Astrocyte (in vitro differentiated cells and primary cell): ENCODE data around the gene RPL4. TPM values are rescaled to one million over a fixed set of nuclear protein-coding genes. Genes with fewer than 3 reads are reported as not detected.

Experiments
- DNase-seq: peaks from one replicate; pipeline ENCODE4 v3.0.0-alpha.2; 2010; ENCODE audit warnings: low read depth
- FAIRE-seq: peaks from 2 replicates; lab custom pipeline; 2011; peaks lifted over from hg19 to GRCh38; lab: Jason Lieb, UNC
- H2AFZ ChIP-seq: 2 replicates; pipeline ENCODE4 v1.6.0; 2012; ENCODE audit warnings: low read depth, low read length, inconsistent platforms
- H3K27ac ChIP-seq: 2 replicates; pipeline ENCODE4 v1.5.1; 2011; ENCODE audit warnings: low read depth, low read length, inconsistent platforms
- H3K27me3 ChIP-seq: 2 replicates; pipeline ENCODE4 v1.6.0; 2011; ENCODE audit warnings: low read length, inconsistent platforms; ENCODE audit not compliant: insufficient read depth
- H3K36me3 ChIP-seq: 2 replicates; pipeline ENCODE4 v1.5.1; 2011; ENCODE audit warnings: low read length, inconsistent platforms; ENCODE audit not compliant: insufficient read depth
- H3K4me1 ChIP-seq: 2 replicates; pipeline ENCODE4 v1.5.1; 2011; ENCODE audit warnings: low read length, inconsistent platforms; ENCODE audit not compliant: insufficient read depth
- H3K4me2 ChIP-seq: 2 replicates; pipeline ENCODE4 v1.6.0; 2012; ENCODE audit warnings: low read length, inconsistent platforms
- H3K4me3 ChIP-seq: 2 replicates; pipeline ENCODE4 v1.5.1; 2011; ENCODE audit warnings: low read depth, mild to moderate bottlenecking, low read length, inconsistent platforms; ENCODE audit not compliant: insufficient read depth
- H3K79me2 ChIP-seq: 2 replicates; pipeline ENCODE4 v1.6.0; 2012; ENCODE audit warnings: mild to moderate bottlenecking, low read length, inconsistent platforms; ENCODE audit not compliant: insufficient read depth
- H3K9ac ChIP-seq: 2 replicates; pipeline ENCODE4 v1.6.0; 2012; ENCODE audit warnings: mild to moderate bottlenecking, low read length, inconsistent platforms
- H3K9me3 ChIP-seq: 2 replicates; pipeline ENCODE4 v1.5.1; 2012; ENCODE audit warnings: low read depth, mild to moderate bottlenecking, low read length, inconsistent platforms; ENCODE audit not compliant: insufficient read depth
- H4K20me1 ChIP-seq: 2 replicates; pipeline ENCODE4 v1.6.0; 2012; ENCODE audit warnings: low read length, inconsistent platforms; ENCODE audit not compliant: insufficient read depth
- H3K27ac Mint-ChIP-seq: one replicate; pipeline ENCODE4 v1.8.0; 2021; ENCODE audit warnings: mild to moderate bottlenecking, mixed read lengths; ENCODE audit not compliant: unreplicated experiment
- H3K27me3 Mint-ChIP-seq: one replicate; pipeline ENCODE4 v1.8.0; 2021; ENCODE audit warnings: low read depth, mixed read lengths; ENCODE audit not compliant: unreplicated experiment
- H3K36me3 Mint-ChIP-seq: one replicate; pipeline ENCODE4 v1.8.0; 2021; ENCODE audit warnings: low read depth, mixed read lengths; ENCODE audit not compliant: unreplicated experiment
- H3K4me1 Mint-ChIP-seq: one replicate; pipeline ENCODE4 v1.8.0; 2021; ENCODE audit warnings: low read depth, mixed read lengths; ENCODE audit not compliant: unreplicated experiment
- H3K4me3 Mint-ChIP-seq: one replicate; pipeline ENCODE4 v1.8.0; 2021; ENCODE audit warnings: mild to moderate bottlenecking, moderate library complexity, mixed read lengths; ENCODE audit not compliant: unreplicated experiment
- H3K9me3 Mint-ChIP-seq: one replicate; pipeline ENCODE4 v1.8.0; 2021; ENCODE audit warnings: mild to moderate bottlenecking, mixed read lengths; ENCODE audit not compliant: unreplicated experiment
- CTCF ChIP-seq: IDR thresholded peaks from 2 replicates; pipeline ENCODE4 v1.5.1; 2011; ENCODE audit warnings: low read depth, mild to moderate bottlenecking, inconsistent platforms, low read length, moderate library complexity; ENCODE audit not compliant: insufficient read depth
- EZH2 ChIP-seq: IDR thresholded peaks from 2 replicates; pipeline ENCODE4 v1.6.1; 2012; ENCODE audit warnings: mild to moderate bottlenecking, low read length, inconsistent platforms; ENCODE audit not compliant: insufficient read depth
- total RNA-seq: library from RNA; stranded (reverse); gene quantifications from 2 replicates; pipeline ENCODE4 v1.2.1, GENCODE V29; 2021

RPL4 gene
- total RNA-seq, 1 donor from 2014 or later = 2,248 TPM

GRCh38 chr15:66496951-66497501 is 7.6 kb downstream of the RPL4 start:
- Histone ChIP-seq H3K4me2 (peak overlapping the region; percentile 99), H2AFZ (peak overlapping the region; percentile 43), H3K9me3 (no peaks in the 10 kb centered on the region), H3K36me3 (peaks cover 68% of the 10 kb centered on the region), H3K9ac (peak overlapping the region; percentile 92), H3K79me2 (peaks cover 40% of the 10 kb centered on the region), H3K4me3 (peak overlapping the region; percentile 85), H3K27me3 (no peaks in the 10 kb centered on the region), H4K20me1 (peaks cover 43% of the 10 kb centered on the region), H3K4me1 (peaks cover 13% of the 10 kb centered on the region), H3K27ac (peak overlapping the region; percentile 70)
- H3K9me3 Mint-ChIP-seq = no peaks in the 10 kb centered on the region
- FAIRE-seq (no peak), DNase-seq (no peak)
- H3K4me1 Mint-ChIP-seq = peaks cover 24% of the 10 kb centered on the region
- TF ChIP-seq CTCF (no peak), EZH2 (no peak)
- peak overlapping the region; percentile 88 for H3K4me3 Mint-ChIP-seq
- peak overlapping the region; percentile 92 for H3K27ac Mint-ChIP-seq
- H3K36me3 Mint-ChIP-seq = peaks cover 20% of the 10 kb centered on the region
- no peaks in the 10 kb centered on the region for H3K27me3 Mint-ChIP-seq

- no peak for FAIRE-seq
Observed at GRCh38 chr15:66494262-66494661, 10.4 kb downstream of the RPL4 start.

More at GRCh38 chr15:66494262-66494661, 10.4 kb downstream of the RPL4 start:
- Mint-ChIP-seq H3K4me1 (peaks cover 12% of the 10 kb centered on the region), H3K36me3 (peaks cover 7% of the 10 kb centered on the region), H3K4me3 (no peak overlapping the region), H3K27me3 (no peaks in the 10 kb centered on the region), H3K27ac (no peak overlapping the region), H3K9me3 (no peaks in the 10 kb centered on the region)
- DNase-seq = no peak
- H3K36me3 ChIP-seq = peaks cover 59% of the 10 kb centered on the region
- H3K4me1 ChIP-seq = peaks cover 6% of the 10 kb centered on the region
- H2AFZ ChIP-seq = no peak overlapping the region
- TF ChIP-seq EZH2 (no peak), CTCF (no peak)
- peaks cover 15% of the 10 kb centered on the region for H4K20me1 ChIP-seq
- no peak overlapping the region for H3K9ac ChIP-seq
- H3K9me3 ChIP-seq = no peaks in the 10 kb centered on the region
- peaks cover 19% of the 10 kb centered on the region for H3K79me2 ChIP-seq
- no peak overlapping the region for H3K4me2 ChIP-seq
- no peak overlapping the region for H3K27ac ChIP-seq
- H3K4me3 ChIP-seq = no peak overlapping the region
- H3K27me3 ChIP-seq = no peaks in the 10 kb centered on the region
